SK-MEL-5 (cell line): ENCODE results near the gene FEN1. TPM values are rescaled to one million over a fixed set of nuclear protein-coding genes. Genes with fewer than 3 reads are reported as not detected.

Experiments
- DNase-seq: peaks from one replicate; pipeline ENCODE4 v3.0.0-alpha.2; 2016; ENCODE audit warnings: low read depth, low spot score
- in situ Hi-C: cut with HindIII; loops from 2 replicates; pipeline ENCODE4 v1.10.0; 2016; ENCODE audit warnings: low sequenced_read_pairs, high pct_unique_total_duplicates, low pct_unique_long_range_greater_than_20kb
- total RNA-seq: library from RNA; depleted of rRNA; stranded (reverse); fragments of >200 nt; shearing (Covaris generic); gene quantifications from 2 replicates; pipeline ENCODE4 v1.2.3, GENCODE V29; 2014; rRNA removed

Gene FEN1
- total RNA-seq, 1 experiment from 2014 or later, result 65.8 TPM

DNA sequence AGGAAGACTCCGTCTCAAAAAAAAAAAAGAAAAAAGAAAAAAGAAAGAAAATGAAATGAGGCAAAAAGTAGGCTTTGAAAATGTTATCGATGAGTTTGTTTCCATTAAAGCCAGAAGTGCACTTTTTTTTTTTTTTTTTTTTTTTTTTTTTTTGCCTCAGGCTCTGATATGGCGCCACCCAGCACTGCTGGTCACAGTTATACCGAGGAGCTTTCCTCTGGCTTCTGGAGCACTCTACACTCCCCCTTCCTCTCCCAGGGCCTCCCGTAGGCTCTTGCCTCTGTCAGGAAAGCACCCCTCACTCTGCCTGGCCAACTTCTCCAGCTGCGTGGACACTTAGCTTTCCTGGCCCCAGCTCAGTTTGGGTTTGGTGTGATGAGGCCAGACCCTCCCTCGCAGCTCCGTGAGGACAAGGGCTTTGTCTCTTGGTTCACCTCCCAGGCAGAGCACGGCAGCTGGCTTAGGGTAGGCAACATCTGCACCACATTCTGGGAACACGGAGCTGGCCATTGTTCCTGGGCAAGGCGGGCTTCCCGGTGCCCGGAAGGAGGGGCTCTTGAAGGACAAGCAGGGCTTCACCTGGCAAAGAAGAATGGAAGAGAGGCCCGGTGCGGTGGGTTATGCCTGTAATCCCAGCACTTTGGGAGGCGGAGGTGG, 52.3 kb downstream of the FEN1 start:
- in situ Hi-C loops, result no loop called here

DNA sequence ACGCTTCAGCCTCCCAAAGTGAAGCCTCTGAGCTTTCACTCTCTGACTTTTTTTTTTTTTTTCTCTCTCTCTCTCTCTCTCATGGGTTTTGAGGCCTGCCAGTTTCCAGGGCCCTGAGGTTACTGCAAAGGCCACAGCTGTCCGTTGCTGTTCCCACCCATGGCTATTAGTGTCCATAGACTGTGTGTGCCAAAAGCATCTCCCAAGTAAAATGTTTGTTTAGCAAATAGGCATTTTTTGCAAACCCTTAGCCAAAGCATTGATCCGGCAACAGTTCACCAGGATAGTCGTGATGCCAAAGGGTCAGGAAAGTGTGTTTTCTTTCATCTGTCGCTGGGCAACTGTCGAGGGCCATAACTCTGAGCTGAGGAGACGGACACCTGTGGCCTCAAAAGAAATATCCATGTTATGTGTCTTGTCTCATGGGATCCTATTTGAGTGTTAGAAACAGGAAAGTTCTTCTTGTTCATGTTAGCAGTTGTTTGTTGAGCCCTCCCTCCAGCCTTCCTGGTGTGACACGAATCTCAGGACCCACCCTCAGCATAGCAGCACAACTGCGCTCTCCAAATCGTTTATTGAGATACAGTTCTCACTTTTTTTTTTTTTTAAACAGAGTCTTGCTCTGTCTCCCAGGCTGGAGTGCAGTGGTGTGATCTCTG, 53.8 kb downstream of the FEN1 start:
- in situ Hi-C loops, result no loop called here
- no peak for DNase-seq

More for the DNA sequence above, 52.3 kb downstream of the FEN1 start:
- DNase-seq, result no peak

Other genes starting within 250 kb of the FEN1 start
- gene SYT7, start 211.8 kb upstream of the FEN1 start, total RNA-seq, result 0.69 and 2.6 TPM in 2 replicates
- gene DAGLA, start 112.5 kb upstream of the FEN1 start, total RNA-seq, result 0.98 and 1.1 TPM in 2 replicates
- 1.7 and 2.2 TPM in 2 replicates for gene MYRF, start 40.3 kb upstream of the FEN1 start, total RNA-seq
- 142 and 172 TPM in 2 replicates for gene TMEM258, start 312 bp upstream of the FEN1 start, total RNA-seq
- gene FADS1, start 24.1 kb downstream of the FEN1 start, total RNA-seq, result 39.4 and 45.9 TPM in 2 replicates
- 0.45 and 0.56 TPM in 2 replicates for gene FADS2, start 35.4 kb downstream of the FEN1 start, total RNA-seq
- 26.6 and 28.6 TPM in 2 replicates for gene FADS3, start 98.6 kb downstream of the FEN1 start, total RNA-seq
- 6.1 and 6.8 TPM in 2 replicates for gene RAB3IL1, start 124.7 kb downstream of the FEN1 start, total RNA-seq
- gene BEST1, start 157.4 kb downstream of the FEN1 start, total RNA-seq, result 47.8 and 50.6 TPM in 2 replicates
- gene FTH1, start 174.7 kb downstream of the FEN1 start, total RNA-seq, result 1,001 and 1,103 TPM in 2 replicates